ENCODE results near the gene ABLIM2.

Gene ABLIM2

GRCh38 chr4:8159537-8160232, 1.1 kb upstream of the ABLIM2 start:
- DNase-seq (ENCODE audit: low read depth in 4 of 4, low spot score in 1 of 4): no peak

DNA sequence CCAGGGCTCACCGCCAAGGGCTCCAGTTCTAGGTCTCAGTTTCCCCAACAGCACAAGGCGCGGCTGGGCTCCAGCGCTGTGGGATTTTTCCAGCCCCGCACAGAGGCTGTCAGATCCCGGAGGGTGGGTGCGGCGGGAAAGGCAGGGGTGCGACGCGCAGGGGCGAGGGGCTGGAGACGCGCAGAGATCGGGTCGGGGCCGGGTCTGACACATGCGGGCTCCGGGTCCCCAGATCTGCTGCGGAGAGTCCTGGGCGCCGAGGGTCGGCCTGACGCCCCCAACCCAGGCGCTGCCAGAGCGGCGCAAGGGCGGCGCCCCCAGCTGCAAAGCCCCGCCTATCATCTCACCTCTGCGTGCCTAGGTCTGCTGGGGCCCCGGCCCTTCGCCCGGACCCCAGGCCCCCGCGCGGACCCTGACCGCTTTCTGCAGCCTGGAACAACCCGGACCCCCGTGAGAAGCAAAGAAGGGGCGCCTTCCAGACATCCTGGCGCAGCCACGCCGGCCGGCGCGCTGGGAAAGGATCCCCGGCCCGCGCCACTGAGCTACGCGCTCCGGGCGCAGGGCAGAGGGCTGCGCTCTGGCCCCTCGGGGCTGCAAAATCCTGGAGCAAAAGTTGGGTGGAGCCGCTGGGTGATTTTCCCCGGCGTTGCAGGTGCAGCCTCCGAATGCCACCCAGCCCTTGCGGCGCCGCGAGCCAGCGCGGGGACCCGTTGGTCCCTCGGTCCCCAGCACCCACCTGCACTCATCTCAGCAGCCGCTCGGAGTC, 486 bp downstream of the ABLIM2 start:
- no peak for DNase-seq (ENCODE audit: low read depth in 4 of 4, low spot score in 1 of 4)

GRCh38 chr4:8157496-8157895, 1.1 kb downstream of the ABLIM2 start:
- no peak for DNase-seq (ENCODE audit: low read depth in 4 of 4, low spot score in 1 of 4)

GRCh38 chr4:8156617-8157016, 2.0 kb downstream of the ABLIM2 start:
- no peak for DNase-seq (ENCODE audit: low read depth in 4 of 4, low spot score in 1 of 4)

- DNase-seq (ENCODE audit: low read depth in 4 of 4, low spot score in 1 of 4): no peak
These were observed 2.8 kb downstream of the ABLIM2 start for GRCh38 chr4:8155660-8156421.

DNA sequence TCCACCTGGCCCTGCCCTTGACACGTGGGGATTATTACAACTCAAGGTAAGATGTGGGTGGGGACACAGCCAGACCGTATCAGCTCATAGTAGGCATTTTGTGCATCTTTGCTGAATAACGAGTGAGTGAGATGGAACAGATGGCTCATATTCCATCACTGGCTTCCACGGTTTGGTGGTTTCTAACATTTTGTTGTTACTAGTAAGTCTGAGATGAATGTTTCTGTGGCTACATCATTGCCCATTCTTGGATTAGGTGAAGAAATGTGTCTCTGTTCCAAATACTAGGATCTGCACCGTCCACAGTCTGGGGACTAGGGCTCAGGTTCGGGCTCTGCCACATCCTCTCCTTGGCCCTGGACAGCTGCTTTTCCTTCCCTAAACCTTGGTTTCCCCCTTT, 3.6 kb downstream of the ABLIM2 start:
- DNase-seq (ENCODE audit: low read depth in 4 of 4, low spot score in 1 of 4): no peak

GRCh38 chr4:8153441-8153840, 5.2 kb downstream of the ABLIM2 start:
- no peak for DNase-seq (ENCODE audit: low read depth in 4 of 4, low spot score in 1 of 4)

DNA sequence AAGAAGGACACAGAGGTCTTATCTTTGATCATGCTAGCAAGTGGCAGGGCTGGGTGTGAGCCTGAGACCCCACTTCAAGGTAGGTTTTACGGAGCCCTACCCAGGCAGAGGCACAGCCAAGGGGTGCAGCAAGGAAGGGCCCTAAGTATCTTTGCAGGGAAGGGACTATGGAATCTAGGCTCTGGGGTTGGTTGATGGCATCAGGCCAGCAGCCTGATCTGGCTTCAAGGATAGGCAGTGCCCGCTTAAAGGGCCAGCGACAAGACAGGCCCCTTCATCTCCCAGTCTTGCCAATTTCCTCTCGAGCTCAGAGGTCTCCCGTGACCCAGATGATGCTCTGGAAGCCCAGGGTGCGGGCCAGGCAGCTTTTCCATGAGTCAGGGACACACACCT, 5.8 kb downstream of the ABLIM2 start:
- no peak for DNase-seq (ENCODE audit: low read depth in 4 of 4, low spot score in 1 of 4)

GRCh38 chr4:8152090-8152864, 6.3 kb downstream of the ABLIM2 start:
- no peak for DNase-seq (ENCODE audit: low read depth in 4 of 4, low spot score in 1 of 4)

GRCh38 chr4:8151165-8151650, 7.4 kb downstream of the ABLIM2 start:
- DNase-seq (ENCODE audit: low read depth in 4 of 4, low spot score in 1 of 4): no peak

DNA sequence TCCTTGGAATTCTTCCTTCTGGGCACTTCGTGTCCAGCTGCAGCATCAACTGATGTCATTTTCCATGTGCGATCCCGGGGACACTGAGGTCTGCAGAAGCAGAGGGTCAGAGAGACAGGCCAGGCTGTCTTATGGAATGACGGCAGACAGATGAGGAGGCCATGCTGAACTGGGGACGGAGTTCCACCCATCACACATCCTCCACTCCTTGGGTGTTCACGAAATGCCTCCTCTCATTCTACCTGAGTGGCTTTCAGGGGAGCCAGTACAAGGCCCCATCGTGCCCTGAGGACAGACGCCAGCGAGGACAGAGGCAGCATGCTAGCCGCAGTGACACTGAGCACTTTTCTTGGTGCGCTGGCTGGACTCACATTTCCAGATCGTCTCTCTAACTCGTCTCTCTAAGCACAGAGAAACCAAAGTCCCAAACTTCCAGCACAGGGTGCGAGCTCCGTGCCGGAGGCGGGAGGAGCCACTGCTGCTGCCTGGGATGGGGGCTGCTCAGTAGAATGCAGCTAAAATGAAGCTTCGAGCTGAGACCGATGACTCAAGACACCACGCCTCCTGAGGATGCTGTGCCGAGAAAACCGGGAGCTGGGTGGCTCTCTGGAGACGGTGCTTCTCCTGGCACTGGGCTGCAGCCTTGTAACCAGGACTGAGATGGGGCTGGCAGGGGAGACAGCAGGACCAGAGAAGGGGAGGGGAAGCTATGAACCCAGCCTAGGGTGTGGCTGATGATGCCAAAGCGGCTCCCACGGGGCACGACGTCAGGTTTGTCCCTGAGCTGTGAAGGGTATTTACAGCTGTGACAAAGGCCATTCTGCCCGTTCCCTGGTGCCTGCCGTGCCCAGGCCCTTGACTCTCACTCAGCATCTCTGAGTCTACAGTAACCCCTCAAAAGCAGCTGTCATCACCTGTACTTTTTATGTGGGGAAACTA, 8.2 kb downstream of the ABLIM2 start:
- DNase-seq (ENCODE audit: low read depth in 4 of 4, low spot score in 1 of 4): no peak

DNA sequence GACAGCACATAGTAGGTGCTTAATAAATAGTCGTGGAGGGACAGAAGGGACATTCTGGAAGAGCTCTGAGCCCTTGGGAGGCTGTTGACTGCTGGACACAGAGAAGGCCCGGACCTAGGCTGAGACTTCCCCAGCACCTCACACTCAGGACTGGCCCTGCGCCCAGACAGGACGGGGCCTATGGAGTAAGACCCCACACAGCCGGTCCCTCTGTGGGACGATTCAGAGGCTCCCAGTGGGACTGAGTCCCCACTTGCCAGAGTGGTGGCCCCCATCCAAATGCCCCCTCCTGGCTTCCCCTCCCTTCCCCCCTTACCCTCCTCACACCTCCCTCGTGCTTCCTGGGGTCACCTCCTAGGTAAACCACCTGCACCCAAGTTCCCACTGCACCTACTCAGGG, 8.9 kb downstream of the ABLIM2 start:
- no peak for DNase-seq (ENCODE audit: low read depth in 4 of 4, low spot score in 1 of 4)

- no peak for DNase-seq (ENCODE audit: low read depth in 4 of 4, low spot score in 1 of 4)
These were observed 9.7 kb downstream of the ABLIM2 start for GRCh38 chr4:8148785-8149435.

- DNase-seq (ENCODE audit: low read depth in 4 of 4, low spot score in 1 of 4): no peak
These were observed 10.5 kb downstream of the ABLIM2 start for GRCh38 chr4:8148159-8148558.

GRCh38 chr4:8147231-8147970, 11.2 kb downstream of the ABLIM2 start:
- no peak for DNase-seq (ENCODE audit: low read depth in 4 of 4, low spot score in 1 of 4)

GRCh38 chr4:8146157-8146556, 12.5 kb downstream of the ABLIM2 start:
- no peak for DNase-seq (ENCODE audit: low read depth in 4 of 4, low spot score in 1 of 4)

DNA sequence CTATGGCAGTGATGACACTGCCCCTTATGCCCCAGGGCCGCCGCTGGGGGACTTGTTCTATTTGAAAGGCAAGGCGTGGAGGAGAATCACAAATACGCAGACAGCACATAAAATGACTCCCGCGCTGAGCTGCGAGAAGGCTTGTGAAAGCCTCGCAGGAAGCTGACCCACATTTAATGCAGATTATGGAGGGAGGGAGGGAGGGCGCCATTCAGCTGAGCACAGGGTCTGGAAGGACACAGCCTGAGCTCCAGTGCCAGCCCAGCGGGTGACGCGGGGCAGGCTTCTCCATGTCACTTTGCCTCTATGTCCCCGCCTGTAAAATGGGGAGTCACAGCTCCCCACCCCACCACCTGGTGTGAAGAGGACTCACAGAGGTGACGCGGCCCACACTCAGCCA, 14.3 kb downstream of the ABLIM2 start:
- DNase-seq (ENCODE audit: low read depth in 4 of 4, low spot score in 1 of 4): no peak

DNA sequence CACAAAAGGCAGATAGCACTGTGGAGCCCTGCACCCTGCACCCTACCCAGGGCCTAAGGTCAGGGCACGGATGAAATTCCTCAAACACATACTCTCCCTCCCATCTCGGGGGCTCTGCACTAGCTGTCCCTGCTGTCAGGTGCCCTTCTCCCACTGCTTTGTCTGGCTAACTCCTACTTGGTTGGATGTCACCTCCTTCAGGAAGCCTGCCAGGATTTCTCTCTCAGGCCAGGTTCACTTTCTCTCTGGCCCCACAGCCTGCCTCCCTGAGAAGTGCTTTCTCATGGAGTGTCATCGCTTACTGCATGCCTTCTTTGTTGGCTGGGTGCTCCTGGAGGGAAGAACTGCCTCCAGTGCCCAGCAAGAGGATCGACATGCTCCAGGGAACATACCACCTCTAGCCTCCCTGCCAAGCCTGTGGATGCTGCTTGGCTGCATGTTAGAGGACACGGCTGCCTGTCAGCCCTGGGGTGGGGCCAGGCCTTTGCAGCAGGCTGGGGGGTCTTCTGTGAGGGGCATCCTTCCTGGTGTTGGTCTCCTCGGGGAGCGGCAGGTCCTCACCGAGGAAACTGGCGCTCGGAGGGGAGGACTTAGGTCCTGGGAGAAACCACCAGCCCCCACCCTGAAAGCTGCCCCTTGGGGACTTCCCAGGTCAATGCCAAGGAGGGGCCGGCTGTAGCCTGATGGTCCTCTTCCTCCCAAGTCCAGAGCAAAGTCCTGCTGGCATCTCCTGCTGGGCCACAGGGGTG, 15.0 kb downstream of the ABLIM2 start:
- no peak for DNase-seq (ENCODE audit: low read depth in 4 of 4, low spot score in 1 of 4)

Data from stimulated activated CD4-positive, alpha-beta T cell treated with anti-CD3 and anti-CD28 coated beads, Interleukin-1b, Interleukin-23, amount 100 ng/mL, for 24 hours (primary cell).